Neural progenitor cell (in vitro differentiated cells): ENCODE measurements around the gene PIMREG. TPM values are rescaled to one million over a fixed set of nuclear protein-coding genes. Genes with fewer than 3 reads are reported as not detected.

ENCODE experiments used
- DNase-seq: peaks from one replicate; pipeline ENCODE4 v3.0.0-alpha.2; 2016; ENCODE audit warnings: low spot score
- H2AFZ ChIP-seq: fragments of 200-600 bp; sonication (generic); replicated peaks from 2 replicates; pipeline ENCODE4 v1.6.1; 2016; ENCODE audit warnings: antibody characterized with exemption
- H3F3A ChIP-seq: fragments of 200-600 bp; sonication (generic); 2 replicates; pipeline ENCODE4 v1.6.1; 2016; ENCODE audit warnings: antibody characterized with exemption, low read depth
- H3K27ac ChIP-seq: fragments of 200-600 bp; sonication (generic); 2 replicates; pipeline ENCODE4 v1.5.1; 2016; ENCODE audit warnings: mild to moderate bottlenecking
- H3K27me3 ChIP-seq: fragments of 200-600 bp; sonication (generic); 2 replicates; pipeline ENCODE4 v1.6.1; 2016; ENCODE audit warnings: mild to moderate bottlenecking, moderate library complexity
- H3K36me3 ChIP-seq: fragments of 200-600 bp; sonication (generic); 2 replicates; pipeline ENCODE4 v1.5.1; 2016
- H3K4me1 ChIP-seq: fragments of 200-600 bp; sonication (generic); 2 replicates; pipeline ENCODE4 v1.6.1; 2016; ENCODE audit warnings: mixed run types
- H3K4me2 ChIP-seq: fragments of 200-600 bp; sonication (generic); 2 replicates; pipeline ENCODE4 v1.6.1; 2016
- H3K4me3 ChIP-seq: fragments of 200-600 bp; sonication (generic); 2 replicates; pipeline ENCODE4 v1.5.1; 2016
- H3K79me2 ChIP-seq: fragments of 200-600 bp; sonication (generic); 2 replicates; pipeline ENCODE4 v1.6.1; 2016; ENCODE audit warnings: low read depth
- H3K9ac ChIP-seq: fragments of 200-600 bp; sonication (generic); 2 replicates; pipeline ENCODE4 v1.6.1; 2016
- H3K9me3 ChIP-seq: fragments of 200-600 bp; sonication (generic); 2 replicates; pipeline ENCODE4 v1.5.1; 2016; ENCODE audit warnings: low read depth
- H4K20me1 ChIP-seq: fragments of 200-600 bp; sonication (generic); 2 replicates; pipeline ENCODE4 v1.6.1; 2016; ENCODE audit warnings: low read depth
- H3K27ac Mint-ChIP-seq: 3 replicates; pipeline ENCODE4 v1.8.0; 2021; ENCODE audit warnings: mixed read lengths
- H3K27me3 Mint-ChIP-seq: 2 replicates; pipeline ENCODE4 v1.8.0; 2022; ENCODE audit warnings: low read depth, mild to moderate bottlenecking, inconsistent platforms, moderate library complexity, mixed read lengths; ENCODE audit not compliant: insufficient read depth
- H3K36me3 Mint-ChIP-seq: 3 replicates; pipeline ENCODE4 v1.8.0; 2021; ENCODE audit warnings: mixed read lengths
- H3K4me1 Mint-ChIP-seq: 3 replicates; pipeline ENCODE4 v1.8.0; 2021; ENCODE audit warnings: mixed read lengths
- H3K4me3 Mint-ChIP-seq: 3 replicates; pipeline ENCODE4 v1.8.0; 2021; ENCODE audit warnings: mild to moderate bottlenecking, moderate library complexity, mixed read lengths
- H3K9me3 Mint-ChIP-seq: 3 replicates; pipeline ENCODE4 v1.8.0; 2020; ENCODE audit warnings: mixed read lengths
- EZH2 ChIP-seq: fragments of 200-600 bp; sonication (generic); IDR thresholded peaks from 2 replicates; pipeline ENCODE4 v1.6.1; 2017; ENCODE audit warnings: antibody characterized with exemption, mild to moderate bottlenecking, moderate library complexity
- EZH2phosphoT487 ChIP-seq: fragments of 200-600 bp; sonication (generic); IDR thresholded peaks from 2 replicates; pipeline ENCODE4 v1.6.1; 2017; ENCODE audit warnings: antibody characterized with exemption
- total RNA-seq: library from RNA; depleted of rRNA; stranded (reverse); fragments of >200 nt; gene quantifications from 2 replicates; pipeline ENCODE4 v1.2.3, GENCODE V29; 2015; ENCODE audit warnings: low replicate concordance
- TF ChIP-seq, protein P1 (sequence below): fragments of 200-600 bp; sonication (generic); IDR thresholded peaks from 2 replicates; pipeline ENCODE4 v1.5.1; 2017; ENCODE audit warnings: antibody characterized with exemption, mild to moderate bottlenecking

Gene PIMREG
- total RNA-seq, 1 donor from 2014 or later, result 71.3 TPM

GRCh38 chr17:6446516-6447100 is 2.4 kb downstream of the PIMREG start:
- H3K4me3 ChIP-seq, result peak overlapping the region; percentile 79

GRCh38 chr17:6448473-6448872 is 4.2 kb downstream of the PIMREG start:
- Mint-ChIP-seq H3K27me3 (peaks cover 11% of the 10 kb centered on the region), H3K9me3 (no peaks in the 10 kb centered on the region)
- no peak for TF ChIP-seq EZH2phosphoT487
- TF ChIP-seq EZH2, result no peak
- TF ChIP-seq, protein P1, sequence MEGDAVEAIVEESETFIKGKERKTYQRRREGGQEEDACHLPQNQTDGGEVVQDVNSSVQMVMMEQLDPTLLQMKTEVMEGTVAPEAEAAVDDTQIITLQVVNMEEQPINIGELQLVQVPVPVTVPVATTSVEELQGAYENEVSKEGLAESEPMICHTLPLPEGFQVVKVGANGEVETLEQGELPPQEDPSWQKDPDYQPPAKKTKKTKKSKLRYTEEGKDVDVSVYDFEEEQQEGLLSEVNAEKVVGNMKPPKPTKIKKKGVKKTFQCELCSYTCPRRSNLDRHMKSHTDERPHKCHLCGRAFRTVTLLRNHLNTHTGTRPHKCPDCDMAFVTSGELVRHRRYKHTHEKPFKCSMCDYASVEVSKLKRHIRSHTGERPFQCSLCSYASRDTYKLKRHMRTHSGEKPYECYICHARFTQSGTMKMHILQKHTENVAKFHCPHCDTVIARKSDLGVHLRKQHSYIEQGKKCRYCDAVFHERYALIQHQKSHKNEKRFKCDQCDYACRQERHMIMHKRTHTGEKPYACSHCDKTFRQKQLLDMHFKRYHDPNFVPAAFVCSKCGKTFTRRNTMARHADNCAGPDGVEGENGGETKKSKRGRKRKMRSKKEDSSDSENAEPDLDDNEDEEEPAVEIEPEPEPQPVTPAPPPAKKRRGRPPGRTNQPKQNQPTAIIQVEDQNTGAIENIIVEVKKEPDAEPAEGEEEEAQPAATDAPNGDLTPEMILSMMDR, result no peak

More at GRCh38 chr17:6446516-6447100, 2.4 kb downstream of the PIMREG start:
- H3K36me3 ChIP-seq, result no peaks in the 10 kb centered on the region
- H4K20me1 ChIP-seq, result peaks cover 22% of the 10 kb centered on the region
- H3K4me2 ChIP-seq, result peak overlapping the region; percentile 86
- no peak overlapping the region for H3K9ac ChIP-seq
- H3F3A ChIP-seq, result peaks cover 46% of the 10 kb centered on the region
- H3K36me3 Mint-ChIP-seq, result peaks cover 30% of the 10 kb centered on the region
- H3K79me2 ChIP-seq, result peaks cover 37% of the 10 kb centered on the region
- peaks cover 49% of the 10 kb centered on the region for H3K4me1 Mint-ChIP-seq
- peaks cover 2% of the 10 kb centered on the region for H3K9me3 Mint-ChIP-seq
- H3K9me3 ChIP-seq, result no peaks in the 10 kb centered on the region
- peak overlapping the region; percentile 27 for H3K4me3 Mint-ChIP-seq
- no peak overlapping the region for H2AFZ ChIP-seq
- no peak for TF ChIP-seq EZH2
- no peak for TF ChIP-seq EZH2phosphoT487
- TF ChIP-seq, protein P1, result no peak
- H3K27me3 ChIP-seq, result no peaks in the 10 kb centered on the region
- H3K27me3 Mint-ChIP-seq, result peaks cover 11% of the 10 kb centered on the region
- H3K27ac Mint-ChIP-seq, result no peak overlapping the region
- no peak overlapping the region for H3K27ac ChIP-seq
- no peak for DNase-seq
- H3K4me1 ChIP-seq, result peaks cover 13% of the 10 kb centered on the region

GRCh38 chr17:6449307-6449706 is 5.1 kb downstream of the PIMREG start:
- Mint-ChIP-seq H3K4me3 (peak overlapping the region; percentile 24), H3K36me3 (peaks cover 30% of the 10 kb centered on the region), H3K27ac (no peak overlapping the region), H3K27me3 (peaks cover 11% of the 10 kb centered on the region), H3K4me1 (peaks cover 58% of the 10 kb centered on the region), H3K9me3 (no peaks in the 10 kb centered on the region)
- Histone ChIP-seq H3K27me3 (no peaks in the 10 kb centered on the region), H3K4me2 (no peak overlapping the region), H3K4me1 (peaks cover 35% of the 10 kb centered on the region), H4K20me1 (peaks cover 22% of the 10 kb centered on the region), H3F3A (peaks cover 51% of the 10 kb centered on the region), H3K79me2 (peaks cover 36% of the 10 kb centered on the region), H3K36me3 (no peaks in the 10 kb centered on the region), H3K27ac (no peak overlapping the region), H2AFZ (no peak overlapping the region), H3K4me3 (no peak overlapping the region), H3K9ac (no peak overlapping the region), H3K9me3 (no peaks in the 10 kb centered on the region)
- no peak for TF ChIP-seq EZH2phosphoT487
- no peak for TF ChIP-seq EZH2
- TF ChIP-seq, protein P1, result no peak
- no peak for DNase-seq

More at GRCh38 chr17:6448473-6448872, 4.2 kb downstream of the PIMREG start:
- no peak overlapping the region for H2AFZ ChIP-seq
- H3K9me3 ChIP-seq, result no peaks in the 10 kb centered on the region
- no peaks in the 10 kb centered on the region for H3K36me3 ChIP-seq
- H3K27me3 ChIP-seq, result no peaks in the 10 kb centered on the region
- no peak overlapping the region for H3K4me3 ChIP-seq
- H3K79me2 ChIP-seq, result peaks cover 37% of the 10 kb centered on the region
- no peak overlapping the region for H3K4me2 ChIP-seq
- DNase-seq, result no peak
- Mint-ChIP-seq H3K36me3 (peaks cover 30% of the 10 kb centered on the region), H3K27ac (no peak overlapping the region), H3K4me1 (peaks cover 56% of the 10 kb centered on the region), H3K4me3 (no peak overlapping the region)
- H3K27ac ChIP-seq, result no peak overlapping the region
- H3F3A ChIP-seq, result peaks cover 53% of the 10 kb centered on the region
- peaks cover 29% of the 10 kb centered on the region for H3K4me1 ChIP-seq
- H4K20me1 ChIP-seq, result peaks cover 22% of the 10 kb centered on the region
- no peak overlapping the region for H3K9ac ChIP-seq
